GM21576 (cell line): ENCODE results near the gene ATG4A.

ENCODE experiments used
- ATAC-seq: cut with Tn5 transposase; IDR thresholded peaks from one replicate; pipeline ENCODE4 v1.9.1; 2021; ENCODE audit warnings: mild to moderate bottlenecking, moderate library complexity; ENCODE audit not compliant: unreplicated experiment

Gene ATG4A

GRCh38 chrX:108167211-108167872 lies 75.8 kb downstream of the ATG4A start:
- no peak for ATAC-seq

GRCh38 chrX:108168961-108169740 lies 77.6 kb downstream of the ATG4A start:
- no peak for ATAC-seq

- no peak for ATAC-seq
Observed at GRCh38 chrX:108169768-108170167, 78.2 kb downstream of the ATG4A start.

- no peak for ATAC-seq
Observed at GRCh38 chrX:108171671-108172070, 80.1 kb downstream of the ATG4A start.

- ATAC-seq = no peak
Observed at GRCh38 chrX:108173874-108174273, 82.3 kb downstream of the ATG4A start.

GRCh38 chrX:108177351-108178142 lies 86.0 kb downstream of the ATG4A start:
- no peak for ATAC-seq

- no peak for ATAC-seq
Observed at GRCh38 chrX:108178143-108178498, 86.5 kb downstream of the ATG4A start.

GRCh38 chrX:108186811-108187210 lies 95.2 kb downstream of the ATG4A start:
- no peak for ATAC-seq

GRCh38 chrX:108198420-108198819 lies 106.8 kb downstream of the ATG4A start:
- no peak for ATAC-seq

- no peak for ATAC-seq
Observed at GRCh38 chrX:108199041-108199440, 107.5 kb downstream of the ATG4A start.

- no peak for ATAC-seq
Observed at GRCh38 chrX:108199691-108200090, 108.1 kb downstream of the ATG4A start.

- no peak for ATAC-seq
Observed at GRCh38 chrX:108203540-108203939, 112.0 kb downstream of the ATG4A start.
